GM12878 (cell line): ENCODE measurements around the gene BATF. TPM values are rescaled to one million over a fixed set of nuclear protein-coding genes. Genes with fewer than 3 reads are reported as not detected.

Experiments used
- ATAC-seq: fragments of 200-7000 bp; cut with Tn5 transposase; 3 replicates; pipeline ENCODE4 v1.9.1; 2020; ENCODE audit warnings: mild to moderate bottlenecking, moderate library complexity
- BruUV-seq: library from RNA; stranded (reverse); fragments of 400-500 nt; replicated peaks from 2 replicates; lab custom pipeline; 2021; lab: Mats Ljungman, UMichigan
- CTCF ChIA-PET: fragments of 300-600 bp; sonication (Branson Sonifier 250); formaldehyde crosslinking; extraction: SDS; loops from one replicate; lab custom pipeline; 2021; ENCODE audit warnings: inconsistent platforms; lab: Yijun Ruan, JAX
- POLR2A ChIA-PET: fragments of 350-600 bp; formaldehyde crosslinking; extraction: SDS; loops from one replicate; lab custom pipeline; 2021; ENCODE audit warnings: inconsistent platforms; lab: Charles Lee
- RAD21 ChIA-PET: fragments of 300-600 bp; sonication (Branson Sonifier 250); formaldehyde crosslinking; loops from one replicate; lab custom pipeline; 2023; ENCODE audit warnings: antibody characterized with exemption; ENCODE audit not compliant: unreplicated experiment; lab: Charles Lee
- SMC1A ChIA-PET: fragments of 300-600 bp; sonication (Branson Sonifier 250); formaldehyde crosslinking; loops from one replicate; lab custom pipeline; 2023; ENCODE audit not compliant: unreplicated experiment, uncharacterized antibody; lab: Charles Lee
- DNase-seq: peaks from one replicate; pipeline ENCODE4 v3.0.0-alpha.2; 2011; ENCODE audit warnings: low read depth, low spot score
- FAIRE-seq: peaks from 3 replicates; lab custom pipeline; 2011; peaks lifted over from hg19 to GRCh38; lab: Jason Lieb, UNC
- H2AFZ ChIP-seq: 2 replicates; pipeline ENCODE4 v1.6.0; 2011; ENCODE audit warnings: low read depth, low read length, control low read depth; ENCODE audit not compliant: control insufficient read depth
- H3K27ac ChIP-seq: 2 replicates; pipeline ENCODE4 v1.5.1; 2011; ENCODE audit warnings: control low read depth; ENCODE audit not compliant: control insufficient read depth, insufficient read depth
- H3K27me3 ChIP-seq, 2 experiments: replicated peaks in 1 of 2; 2 replicates each; pipeline versions ENCODE4 v1.6.0 to v1.6.1; 2011; ENCODE audit warnings: low read length in 1 of 2; ENCODE audit not compliant: control insufficient read depth in 2 of 2, insufficient read depth in 2 of 2
- H3K36me3 ChIP-seq, 2 experiments: 2 replicates each; pipeline ENCODE4 v1.5.1; 2011; ENCODE audit warnings: low read length in 1 of 2; ENCODE audit not compliant: control insufficient read depth in 2 of 2, insufficient read depth in 2 of 2
- H3K4me1 ChIP-seq: 2 replicates; pipeline ENCODE4 v1.6.1; 2011; ENCODE audit warnings: mild to moderate bottlenecking, low read length, moderate library complexity, mixed read lengths; ENCODE audit not compliant: control insufficient read depth, insufficient read depth
- H3K4me2 ChIP-seq: 2 replicates; pipeline ENCODE4 v1.6.0; 2011; ENCODE audit warnings: control low read depth; ENCODE audit not compliant: control insufficient read depth, insufficient read depth
- H3K4me3 ChIP-seq: fragments of 200-600 bp; sonication (generic); 2 replicates; pipeline ENCODE4 v1.5.1; 2016
- H3K79me2 ChIP-seq: 2 replicates; pipeline ENCODE4 v1.6.0; 2011; ENCODE audit warnings: low read length; ENCODE audit not compliant: control insufficient read depth, insufficient read depth
- H3K9ac ChIP-seq: 2 replicates; pipeline ENCODE4 v1.8.0; 2011; ENCODE audit warnings: low read length, control low read depth, mixed read lengths; ENCODE audit not compliant: control insufficient read depth, insufficient read depth
- H3K9me3 ChIP-seq: replicated peaks from 3 replicates; pipeline ENCODE4 v1.5.1; 2011; ENCODE audit warnings: mild to moderate bottlenecking, low read length; ENCODE audit not compliant: control insufficient read depth, insufficient read depth
- H4K20me1 ChIP-seq: 2 replicates; pipeline ENCODE4 v1.6.0; 2011; ENCODE audit not compliant: control insufficient read depth, insufficient read depth
- IKZF2 ChIP-seq, 2 experiments: fragments of 450-650 bp; IDR thresholded peaks; 2 replicates each; pipeline ENCODE4 v1.6.1; 2017; ENCODE audit warnings: mild to moderate bottlenecking in 2 of 2, moderate library complexity in 2 of 2
- PAX8 ChIP-seq: fragments of 450-650 bp; IDR thresholded peaks from 2 replicates; pipeline ENCODE4 v1.6.1; 2017; ENCODE audit warnings: mild to moderate bottlenecking, moderate library complexity
- PBX3 ChIP-seq: IDR thresholded peaks from 2 replicates; pipeline ENCODE4 v1.6.1; 2011; ENCODE audit warnings: mild to moderate bottlenecking, low read depth, low read length, moderate library complexity; ENCODE audit not compliant: insufficient replicate concordance
- POLR2A ChIP-seq: IDR thresholded peaks from 2 replicates; pipeline ENCODE4 v1.6.1; 2011; ENCODE audit warnings: low read depth, mild to moderate bottlenecking, low read length
- POU2F2 ChIP-seq: IDR thresholded peaks from 3 replicates; pipeline ENCODE4 v1.6.1; 2011; ENCODE audit warnings: low read depth, mild to moderate bottlenecking, low read length, borderline replicate concordance
- SIX5 ChIP-seq: IDR thresholded peaks from 2 replicates; pipeline ENCODE4 v1.6.1; 2011; ENCODE audit warnings: mild to moderate bottlenecking, low read depth, low read length, moderate library complexity; ENCODE audit not compliant: severe bottlenecking
- TARDBP ChIP-seq: IDR thresholded peaks from 2 replicates; pipeline ENCODE4 v1.6.1; 2016; ENCODE audit warnings: borderline replicate concordance
- TCF7 ChIP-seq: IDR thresholded peaks from 2 replicates; pipeline ENCODE4 v1.6.1; 2014; ENCODE audit warnings: antibody characterized with exemption, borderline replicate concordance
- ZBTB11 ChIP-seq: fragments of 450-650 bp; formaldehyde crosslinking; IDR thresholded peaks from 2 replicates; pipeline ENCODE4 v1.5.0; 2022; ENCODE audit warnings: mild to moderate bottlenecking, missing genetic modification characterization
- ZNF217 ChIP-seq: fragments of 450-650 bp; IDR thresholded peaks from 2 replicates; pipeline ENCODE4 v1.6.1; 2017; ENCODE audit warnings: antibody characterized with exemption, mild to moderate bottlenecking
- ZZZ3 ChIP-seq: IDR thresholded peaks from 2 replicates; pipeline ENCODE4 v1.6.1; 2011; ENCODE audit warnings: low read depth; ENCODE audit not compliant: control insufficient read depth, insufficient read length
- WGBS: methylation state at CpG from one replicate; pipeline ENCODE4 v1.1.6; 2016; ENCODE audit warnings: low lambda C conversion rate; ENCODE audit not compliant: insufficient replicate concordance, insufficient coverage; ENCODE audit errors: missing lambda C conversion rate; 5-methylcytosine and 5-hydroxymethylcytosine counted together
- in situ Hi-C: fragments of 300-500 bp; cut with MboI; formaldehyde crosslinking; loops from 9 replicates; pipeline ENCODE4 v1.14.3; 2018; ENCODE audit warnings: mixed read lengths
- intact Hi-C: fragments of 100-400 bp; cut with micrococcal nuclease; formaldehyde crosslinking; loops from one replicate; pipeline ENCODE4 v1.14.2; 2022; ENCODE audit not compliant: unreplicated experiment
- polyA plus RNA-seq, 11 experiments: library from polyadenylated mRNA; depleted of rRNA in 4 of 11; unstranded in 6 of 11; stranded (reverse) in 5 of 11; fragments of >200 nt; fragmentation: Nextera tagmentation in 4 of 11; fragmentation: Illumina TruSeq in 1 of 11; extraction: Ambion mirVana in 4 of 11; extraction: Trizol in 1 of 11; gene quantifications; 1 replicate in 1 of 11; 2 replicates in 10 of 11; pipeline versions ENCODE4 v1.2.1 to v1.2.3, GENCODE V29; 2011 to 2016; ENCODE audit warnings: inconsistent platforms in 2 of 11, missing spikeins in 2 of 11, low read depth in 1 of 11
- total RNA-seq, 4 experiments: library from RNA; depleted of rRNA in 3 of 4; stranded (reverse); fragments of >200 nt in 3 of 4; fragmentation: Illumina TruSeq in 1 of 4; extraction: Trizol in 1 of 4; gene quantifications; 2 replicates each; pipeline versions ENCODE4 v1.2.1 to v1.2.3, GENCODE V29; 2013 to 2021
- TF ChIP-seq, protein P1 (sequence below): IDR thresholded peaks from 2 replicates; pipeline ENCODE4 v1.6.1; 2012; ENCODE audit warnings: mild to moderate bottlenecking, low read depth, low read length

BATF gene
- total and polyA plus RNA-seq, 10 of the 15 experiments (the other 5 are each of a cell fraction or from before 2014, with no cell fraction given), result 10.0 to 154 (median 103) TPM

DNA sequence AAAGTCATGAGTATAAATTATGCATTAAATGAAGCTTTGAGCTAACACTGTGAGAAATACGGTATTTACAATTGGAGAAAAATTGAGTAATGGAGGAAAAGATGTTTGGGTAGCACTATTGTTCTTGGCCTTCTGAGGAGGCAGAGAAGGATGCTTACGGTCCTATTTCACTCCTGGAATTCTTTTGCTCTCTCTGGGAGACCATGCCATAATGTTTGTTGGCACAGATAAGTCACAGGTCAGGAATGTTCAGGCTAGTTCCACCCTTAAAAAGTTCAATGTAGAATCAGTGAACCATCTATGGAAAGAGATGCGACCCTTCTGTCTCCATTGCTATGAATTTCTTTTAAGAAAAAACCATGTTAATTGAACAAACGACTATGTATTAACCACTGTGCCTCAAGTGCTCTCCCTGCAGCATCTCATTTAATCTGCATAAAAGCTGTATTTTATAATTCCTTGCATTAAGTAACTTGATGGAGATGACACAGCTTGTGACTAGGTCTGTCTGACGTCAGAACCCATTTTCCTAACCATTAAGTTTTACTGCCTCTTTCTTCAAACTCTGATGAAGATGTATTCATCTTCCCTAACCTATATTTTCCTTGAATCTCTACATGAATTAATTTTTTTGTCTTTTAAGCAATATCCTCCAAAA, 9.5 kb downstream of the BATF start (continued):
- TF ChIP-seq ZZZ3 (no peak), TCF7 (no peak), POLR2A (no peak)

DNA sequence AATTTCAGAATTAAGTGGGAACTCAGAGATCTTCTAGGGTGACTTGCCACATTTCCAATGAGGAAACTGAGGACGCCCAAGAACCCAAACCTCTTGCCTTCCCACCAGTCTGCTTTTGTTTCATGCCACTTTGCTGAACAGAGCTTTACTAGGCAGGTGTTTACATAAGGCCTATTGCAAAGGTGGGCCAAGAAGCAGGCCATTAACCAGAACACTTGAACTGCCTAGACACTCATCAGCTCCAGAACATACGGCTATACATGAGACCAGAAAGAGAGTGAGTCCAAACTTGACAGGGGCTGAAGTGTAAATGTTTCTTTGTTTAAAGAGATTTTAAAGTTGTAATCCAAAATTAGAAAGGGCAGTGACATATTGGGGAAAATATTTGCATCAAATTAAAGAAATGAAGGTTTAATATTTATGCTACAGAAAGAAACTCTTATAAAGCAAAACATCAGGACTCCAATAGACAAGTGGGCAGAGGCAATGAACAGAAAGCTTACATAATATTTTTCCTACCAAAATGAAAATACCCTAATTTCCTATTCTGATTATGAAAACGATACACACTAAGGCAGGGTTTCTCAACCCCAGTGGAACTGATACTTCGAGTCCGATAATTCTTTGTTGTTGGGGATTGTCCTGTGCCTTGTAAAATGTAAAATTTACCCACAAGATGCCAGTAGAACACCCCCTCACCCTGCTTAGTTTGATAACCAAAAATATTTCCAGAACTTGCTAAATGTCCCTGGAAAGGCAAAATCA, 11.7 kb downstream of the BATF start:
- POLR2A ChIA-PET, result interaction anchor here (0.9 to 3.4 kb wide), 5 partner anchors 9 to 127 kb away, joined by 3 to 20 read pairs (median 4); partner anchors contain the start of genes ERG28 and TTLL5
- intact Hi-C loops, result no loop called here
- TF ChIP-seq ZNF217 (no peak), PAX8 (no peak), ZBTB11 (CRISPR knock-in tag) (no peak), IKZF2 (IDR thresholded peaks at IDR 0.05) (no peak), POU2F2 (no peak), SIX5 (no peak), TARDBP (no peak), PBX3 (no peak)
- TF ChIP-seq, protein P1, sequence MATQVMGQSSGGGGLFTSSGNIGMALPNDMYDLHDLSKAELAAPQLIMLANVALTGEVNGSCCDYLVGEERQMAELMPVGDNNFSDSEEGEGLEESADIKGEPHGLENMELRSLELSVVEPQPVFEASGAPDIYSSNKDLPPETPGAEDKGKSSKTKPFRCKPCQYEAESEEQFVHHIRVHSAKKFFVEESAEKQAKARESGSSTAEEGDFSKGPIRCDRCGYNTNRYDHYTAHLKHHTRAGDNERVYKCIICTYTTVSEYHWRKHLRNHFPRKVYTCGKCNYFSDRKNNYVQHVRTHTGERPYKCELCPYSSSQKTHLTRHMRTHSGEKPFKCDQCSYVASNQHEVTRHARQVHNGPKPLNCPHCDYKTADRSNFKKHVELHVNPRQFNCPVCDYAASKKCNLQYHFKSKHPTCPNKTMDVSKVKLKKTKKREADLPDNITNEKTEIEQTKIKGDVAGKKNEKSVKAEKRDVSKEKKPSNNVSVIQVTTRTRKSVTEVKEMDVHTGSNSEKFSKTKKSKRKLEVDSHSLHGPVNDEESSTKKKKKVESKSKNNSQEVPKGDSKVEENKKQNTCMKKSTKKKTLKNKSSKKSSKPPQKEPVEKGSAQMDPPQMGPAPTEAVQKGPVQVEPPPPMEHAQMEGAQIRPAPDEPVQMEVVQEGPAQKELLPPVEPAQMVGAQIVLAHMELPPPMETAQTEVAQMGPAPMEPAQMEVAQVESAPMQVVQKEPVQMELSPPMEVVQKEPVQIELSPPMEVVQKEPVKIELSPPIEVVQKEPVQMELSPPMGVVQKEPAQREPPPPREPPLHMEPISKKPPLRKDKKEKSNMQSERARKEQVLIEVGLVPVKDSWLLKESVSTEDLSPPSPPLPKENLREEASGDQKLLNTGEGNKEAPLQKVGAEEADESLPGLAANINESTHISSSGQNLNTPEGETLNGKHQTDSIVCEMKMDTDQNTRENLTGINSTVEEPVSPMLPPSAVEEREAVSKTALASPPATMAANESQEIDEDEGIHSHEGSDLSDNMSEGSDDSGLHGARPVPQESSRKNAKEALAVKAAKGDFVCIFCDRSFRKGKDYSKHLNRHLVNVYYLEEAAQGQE, result no peak

More for the DNA sequence above, 11.7 kb downstream of the BATF start:
- H4K20me1 ChIP-seq, result no peaks in the 10 kb centered on the region
- H3K9ac ChIP-seq, result no peak overlapping the region
- no peak overlapping the region for H2AFZ ChIP-seq
- no peak for DNase-seq
- H3K79me2 ChIP-seq, result peaks cover 87% of the 10 kb centered on the region
- no peak for FAIRE-seq
- peak; percentile 34 for ATAC-seq
- in situ Hi-C loops, result loop anchor here (25.0 kb wide), 1 partner anchor 1772 kb away; a partner anchor contains a TSS
- no peak overlapping the region for H3K4me3 ChIP-seq
- H3K36me3 ChIP-seq, result peaks cover 0 to 41% of the 10 kb centered on the region in 2 experiments
- H3K27me3 ChIP-seq, result no peaks in the 10 kb centered on the region
- no peak overlapping the region; the same call in 1 of the 2 replicates for H3K27ac ChIP-seq
- ChIA-PET SMC1A (interaction anchor here (1.1 to 12.1 kb wide), 8 partner anchors 8 to 80 kb away, joined by 4 to 487 read pairs (median 6); partner anchors contain the start of gene BATF), CTCF (interaction anchor here (0.7 to 25.9 kb wide), 4 partner anchors 13 to 45 kb away, joined by 3 to 481 read pairs (median 5); partner anchors contain the start of gene BATF), RAD21 (interaction anchor here (1.0 to 15.4 kb wide), 4 partner anchors 9 to 39 kb away, joined by 3 to 419 read pairs (median 4); partner anchors contain the start of gene BATF)
- peak overlapping the region; percentile 30; the same call in 1 of the 2 replicates for H3K4me2 ChIP-seq
- H3K4me1 ChIP-seq, result peaks cover 27% of the 10 kb centered on the region
- WGBS, result 37% methylated on average over 5 of the region's 5 CpGs
- H3K9me3 ChIP-seq, result no peaks in the 10 kb centered on the region; the same call in 1 of the 3 replicates
- BruUV-seq, result no TSS peak
